GM23338 (cell line): ENCODE data around the gene ZNF185. TPM values are rescaled to one million over a fixed set of nuclear protein-coding genes. Genes with fewer than 3 reads are reported as not detected.

ENCODE experiments used
- ATAC-seq: fragments of 200-7000 bp; cut with Tn5 transposase; 3 replicates; pipeline ENCODE4 v1.9.1; 2020
- DNase-seq: peaks from one replicate; pipeline ENCODE4 v3.0.0-alpha.2; 2015; ENCODE audit warnings: low spot score
- H2AFZ ChIP-seq: fragments of 200-600 bp; sonication (generic); 2 replicates; pipeline ENCODE4 v1.8.0; 2016; ENCODE audit warnings: antibody characterized with exemption, mild to moderate bottlenecking, moderate library complexity
- H3F3A ChIP-seq: fragments of 200-600 bp; sonication (generic); replicated peaks from 2 replicates; pipeline ENCODE4 v1.8.0; 2017; ENCODE audit warnings: antibody characterized with exemption, mixed run types, low read depth
- H3K27ac ChIP-seq: fragments of 200-600 bp; sonication (generic); 2 replicates; pipeline ENCODE4 v1.6.1; 2016; ENCODE audit warnings: low read depth
- H3K27me3 ChIP-seq: fragments of 200-600 bp; sonication (generic); 2 replicates; pipeline ENCODE4 v1.8.0; 2016; ENCODE audit warnings: mild to moderate bottlenecking, mixed run types, moderate library complexity; ENCODE audit not compliant: insufficient read depth
- H3K36me3 ChIP-seq: fragments of 200-600 bp; sonication (generic); 2 replicates; pipeline ENCODE4 v1.8.0; 2016; ENCODE audit warnings: mild to moderate bottlenecking; ENCODE audit not compliant: insufficient read depth
- H3K4me1 ChIP-seq: fragments of 200-600 bp; sonication (generic); 2 replicates; pipeline ENCODE4 v1.8.0; 2016; ENCODE audit warnings: mild to moderate bottlenecking, moderate library complexity; ENCODE audit not compliant: insufficient read depth
- H3K4me2 ChIP-seq: fragments of 200-600 bp; sonication (generic); 2 replicates; pipeline ENCODE4 v1.7.1; 2017; ENCODE audit warnings: mixed run types
- H3K4me3 ChIP-seq: fragments of 200-600 bp; sonication (generic); 2 replicates; pipeline ENCODE4 v1.6.1; 2016; ENCODE audit warnings: mixed run types
- H3K79me2 ChIP-seq: fragments of 200-600 bp; sonication (generic); replicated peaks from 2 replicates; pipeline ENCODE4 v1.8.0; 2017; ENCODE audit warnings: mild to moderate bottlenecking; ENCODE audit not compliant: insufficient read depth
- H3K9me2 ChIP-seq: fragments of 200-600 bp; sonication (generic); 2 replicates; pipeline ENCODE4 v1.8.0; 2017; ENCODE audit not compliant: insufficient read depth
- H4K20me1 ChIP-seq: fragments of 200-600 bp; sonication (generic); replicated peaks from 2 replicates; pipeline ENCODE4 v1.8.0; 2017; ENCODE audit warnings: mild to moderate bottlenecking; ENCODE audit not compliant: insufficient read depth
- H3K27ac Mint-ChIP-seq: 2 replicates; pipeline ENCODE4 v1.8.0; 2020; ENCODE audit warnings: inconsistent platforms, mild to moderate bottlenecking, moderate library complexity, mixed read lengths
- H3K27me3 Mint-ChIP-seq: 3 replicates; pipeline ENCODE4 v1.8.0; 2022; ENCODE audit warnings: low read depth, mild to moderate bottlenecking, moderate library complexity, mixed read lengths, inconsistent platforms; ENCODE audit not compliant: insufficient read depth, poor library complexity
- H3K36me3 Mint-ChIP-seq: 3 replicates; pipeline ENCODE4 v1.8.0; 2021; ENCODE audit warnings: low read depth, mild to moderate bottlenecking, inconsistent platforms, moderate library complexity, mixed read lengths
- H3K4me1 Mint-ChIP-seq: 3 replicates; pipeline ENCODE4 v1.8.0; 2020; ENCODE audit warnings: mild to moderate bottlenecking, inconsistent platforms, mixed read lengths
- H3K4me3 Mint-ChIP-seq: 3 replicates; pipeline ENCODE4 v1.8.0; 2021; ENCODE audit warnings: moderate library complexity, mild to moderate bottlenecking, inconsistent platforms, mixed read lengths
- H3K9me3 Mint-ChIP-seq: 3 replicates; pipeline ENCODE4 v1.8.0; 2020; ENCODE audit warnings: moderate library complexity, mild to moderate bottlenecking, inconsistent platforms, mixed read lengths
- CREB1 ChIP-seq: fragments of 250-450 bp; sonication (Bioruptor Pico); IDR thresholded peaks from 2 replicates; pipeline ENCODE4 v1.5.0; 2020; ENCODE audit warnings: low read depth, mild to moderate bottlenecking, moderate library complexity
- EZH2 ChIP-seq: fragments of 200-600 bp; sonication (generic); IDR thresholded peaks from one replicate; pipeline ENCODE4 v1.8.0; 2017; ENCODE audit warnings: antibody characterized with exemption, mild to moderate bottlenecking, low read depth; ENCODE audit not compliant: unreplicated experiment
- EZH2phosphoT487 ChIP-seq: fragments of 200-600 bp; sonication (generic); IDR thresholded peaks from one replicate; pipeline ENCODE4 v1.8.1; 2018; ENCODE audit warnings: antibody characterized with exemption; ENCODE audit not compliant: unreplicated experiment
- JUNB ChIP-seq: IDR thresholded peaks from one replicate; pipeline ENCODE4 v1.6.1; 2016; ENCODE audit warnings: antibody characterized with exemption; ENCODE audit not compliant: unreplicated experiment
- POLR2AphosphoS5 ChIP-seq: IDR thresholded peaks from 2 replicates; pipeline ENCODE4 v1.6.1; 2016; ENCODE audit warnings: antibody characterized with exemption, low read depth
- ZNF114 ChIP-seq: fragments of 250-450 bp; sonication (Bioruptor Pico); IDR thresholded peaks from 2 replicates; pipeline ENCODE4 v1.5.0; 2020; ENCODE audit warnings: mild to moderate bottlenecking, moderate library complexity
- ZNF331 ChIP-seq: fragments of 250-450 bp; sonication (Bioruptor Pico); IDR thresholded peaks from 2 replicates; pipeline ENCODE4 v1.5.0; 2020; ENCODE audit warnings: low read depth, mild to moderate bottlenecking, moderate library complexity
- polyA plus RNA-seq: library from polyadenylated mRNA; unstranded; fragments of >200 nt; fragmentation: Nextera tagmentation; extraction: Ambion mirVana; gene quantifications from 2 replicates; pipeline ENCODE4 v1.2.1, GENCODE V29; 2016
- total RNA-seq: library from RNA; depleted of rRNA; stranded (reverse); fragments of >200 nt; shearing (Covaris generic); gene quantifications from 2 replicates; pipeline ENCODE4 v1.2.3, GENCODE V29; 2014
- TF ChIP-seq, protein P1 (sequence below): IDR thresholded peaks from one replicate; pipeline ENCODE4 v1.6.1; 2018; ENCODE audit warnings: antibody characterized with exemption; ENCODE audit not compliant: unreplicated experiment
- TF ChIP-seq, protein P2 (sequence below), 2 experiments: fragments of 200-600 bp in 1 of 2; sonication (generic) in 1 of 2; conservative IDR thresholded peaks; 2 replicates each; pipeline versions ENCODE4 v1.5.1 to v1.6.1; 2016 to 2017; ENCODE audit warnings: antibody characterized with exemption in 2 of 2, low read depth in 2 of 2, mild to moderate bottlenecking in 2 of 2, moderate library complexity in 1 of 2
- TF ChIP-seq, protein P3 (sequence below): IDR thresholded peaks from 2 replicates; pipeline ENCODE4 v1.6.1; 2016; ENCODE audit warnings: antibody characterized with exemption

The ZNF185 gene
- total and polyA plus RNA-seq, 2 experiments from 2014 or later = 2.9 to 7.8 TPM

DNA sequence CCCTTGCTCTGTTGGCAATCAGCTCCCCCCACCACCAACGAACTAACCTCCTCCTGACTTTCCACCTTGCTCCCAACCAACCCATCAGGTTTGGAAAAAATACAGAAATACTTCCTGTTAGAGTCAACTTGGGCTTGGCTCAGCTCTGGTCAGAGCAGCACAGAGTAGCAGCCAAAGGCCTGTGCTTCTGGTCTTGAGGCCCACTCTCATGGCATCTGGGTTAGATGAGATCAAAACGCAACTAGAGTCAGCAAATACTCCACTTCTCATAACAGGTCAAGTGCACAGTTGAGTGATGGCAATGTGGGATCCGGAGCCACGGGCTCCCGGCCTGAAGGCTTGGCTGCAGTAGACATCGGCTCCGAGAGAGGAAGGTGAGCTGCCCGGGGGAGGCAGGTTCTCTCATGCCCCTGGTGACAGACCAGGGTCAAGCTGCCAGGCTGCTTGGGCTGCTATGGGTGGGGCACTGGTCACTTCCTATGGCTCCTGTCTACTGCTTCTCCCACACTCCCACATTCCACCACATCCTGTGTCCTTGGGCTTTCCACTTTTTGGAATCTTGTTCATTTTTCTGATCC lies 34.8 kb downstream of the ZNF185 start (continued):
- TF ChIP-seq, protein P1, sequence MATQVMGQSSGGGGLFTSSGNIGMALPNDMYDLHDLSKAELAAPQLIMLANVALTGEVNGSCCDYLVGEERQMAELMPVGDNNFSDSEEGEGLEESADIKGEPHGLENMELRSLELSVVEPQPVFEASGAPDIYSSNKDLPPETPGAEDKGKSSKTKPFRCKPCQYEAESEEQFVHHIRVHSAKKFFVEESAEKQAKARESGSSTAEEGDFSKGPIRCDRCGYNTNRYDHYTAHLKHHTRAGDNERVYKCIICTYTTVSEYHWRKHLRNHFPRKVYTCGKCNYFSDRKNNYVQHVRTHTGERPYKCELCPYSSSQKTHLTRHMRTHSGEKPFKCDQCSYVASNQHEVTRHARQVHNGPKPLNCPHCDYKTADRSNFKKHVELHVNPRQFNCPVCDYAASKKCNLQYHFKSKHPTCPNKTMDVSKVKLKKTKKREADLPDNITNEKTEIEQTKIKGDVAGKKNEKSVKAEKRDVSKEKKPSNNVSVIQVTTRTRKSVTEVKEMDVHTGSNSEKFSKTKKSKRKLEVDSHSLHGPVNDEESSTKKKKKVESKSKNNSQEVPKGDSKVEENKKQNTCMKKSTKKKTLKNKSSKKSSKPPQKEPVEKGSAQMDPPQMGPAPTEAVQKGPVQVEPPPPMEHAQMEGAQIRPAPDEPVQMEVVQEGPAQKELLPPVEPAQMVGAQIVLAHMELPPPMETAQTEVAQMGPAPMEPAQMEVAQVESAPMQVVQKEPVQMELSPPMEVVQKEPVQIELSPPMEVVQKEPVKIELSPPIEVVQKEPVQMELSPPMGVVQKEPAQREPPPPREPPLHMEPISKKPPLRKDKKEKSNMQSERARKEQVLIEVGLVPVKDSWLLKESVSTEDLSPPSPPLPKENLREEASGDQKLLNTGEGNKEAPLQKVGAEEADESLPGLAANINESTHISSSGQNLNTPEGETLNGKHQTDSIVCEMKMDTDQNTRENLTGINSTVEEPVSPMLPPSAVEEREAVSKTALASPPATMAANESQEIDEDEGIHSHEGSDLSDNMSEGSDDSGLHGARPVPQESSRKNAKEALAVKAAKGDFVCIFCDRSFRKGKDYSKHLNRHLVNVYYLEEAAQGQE = no peak
- no peak for TF ChIP-seq EZH2phosphoT487
- TF ChIP-seq CREB1 (CRISPR knock-in tag) = no peak

DNA sequence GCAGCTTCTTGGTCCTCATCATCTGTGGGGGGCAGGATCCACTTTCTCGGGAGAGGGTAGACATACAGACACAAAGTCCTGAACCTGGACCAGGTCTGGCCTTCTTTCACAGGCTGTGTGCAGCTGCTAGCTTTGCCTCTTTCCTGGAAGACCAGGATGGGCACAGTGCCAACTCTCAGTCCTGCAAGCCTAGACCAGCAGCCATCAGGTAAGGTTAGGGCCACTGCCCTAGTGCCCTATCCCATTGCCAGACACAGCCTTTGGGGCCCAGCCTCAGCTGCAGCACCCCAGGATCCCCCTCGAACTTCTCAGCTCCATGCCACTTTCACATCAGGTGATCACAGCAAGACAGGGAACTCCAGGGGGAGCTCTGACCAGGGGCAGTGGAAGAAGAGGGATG lies 38.4 kb downstream of the ZNF185 start:
- ATAC-seq (no peak), DNase-seq (no peak)
- Histone ChIP-seq H3F3A (no peaks in the 10 kb centered on the region), H3K27ac (no peak overlapping the region), H3K79me2 (no peaks in the 10 kb centered on the region), H3K4me1 (no peaks in the 10 kb centered on the region), H4K20me1 (no peaks in the 10 kb centered on the region), H3K36me3 (no peaks in the 10 kb centered on the region), H3K4me2 (no peak overlapping the region), H2AFZ (no peak overlapping the region), H3K9me2 (no peaks in the 10 kb centered on the region), H3K27me3 (no peaks in the 10 kb centered on the region), H3K4me3 (no peak overlapping the region)
- H3K27me3 Mint-ChIP-seq = no peaks in the 10 kb centered on the region
- no peak overlapping the region for H3K4me3 Mint-ChIP-seq
- peaks cover 6% of the 10 kb centered on the region for H3K4me1 Mint-ChIP-seq
- no peaks in the 10 kb centered on the region for H3K9me3 Mint-ChIP-seq
- H3K27ac Mint-ChIP-seq = no peak overlapping the region
- H3K36me3 Mint-ChIP-seq = no peaks in the 10 kb centered on the region
- TF ChIP-seq, protein P2, sequence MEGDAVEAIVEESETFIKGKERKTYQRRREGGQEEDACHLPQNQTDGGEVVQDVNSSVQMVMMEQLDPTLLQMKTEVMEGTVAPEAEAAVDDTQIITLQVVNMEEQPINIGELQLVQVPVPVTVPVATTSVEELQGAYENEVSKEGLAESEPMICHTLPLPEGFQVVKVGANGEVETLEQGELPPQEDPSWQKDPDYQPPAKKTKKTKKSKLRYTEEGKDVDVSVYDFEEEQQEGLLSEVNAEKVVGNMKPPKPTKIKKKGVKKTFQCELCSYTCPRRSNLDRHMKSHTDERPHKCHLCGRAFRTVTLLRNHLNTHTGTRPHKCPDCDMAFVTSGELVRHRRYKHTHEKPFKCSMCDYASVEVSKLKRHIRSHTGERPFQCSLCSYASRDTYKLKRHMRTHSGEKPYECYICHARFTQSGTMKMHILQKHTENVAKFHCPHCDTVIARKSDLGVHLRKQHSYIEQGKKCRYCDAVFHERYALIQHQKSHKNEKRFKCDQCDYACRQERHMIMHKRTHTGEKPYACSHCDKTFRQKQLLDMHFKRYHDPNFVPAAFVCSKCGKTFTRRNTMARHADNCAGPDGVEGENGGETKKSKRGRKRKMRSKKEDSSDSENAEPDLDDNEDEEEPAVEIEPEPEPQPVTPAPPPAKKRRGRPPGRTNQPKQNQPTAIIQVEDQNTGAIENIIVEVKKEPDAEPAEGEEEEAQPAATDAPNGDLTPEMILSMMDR (conservative IDR thresholded peaks at IDR 0.05; ENCODE audit: low read depth in 2 of 2) = no peak
- TF ChIP-seq ZNF331 (CRISPR knock-in tag) (no peak), JUNB (no peak), EZH2 (no peak), CREB1 (CRISPR knock-in tag) (no peak), EZH2phosphoT487 (no peak), ZNF114 (CRISPR knock-in tag) (no peak), POLR2AphosphoS5 (no peak)
- TF ChIP-seq, protein P1 = no peak
- TF ChIP-seq, protein P3, sequence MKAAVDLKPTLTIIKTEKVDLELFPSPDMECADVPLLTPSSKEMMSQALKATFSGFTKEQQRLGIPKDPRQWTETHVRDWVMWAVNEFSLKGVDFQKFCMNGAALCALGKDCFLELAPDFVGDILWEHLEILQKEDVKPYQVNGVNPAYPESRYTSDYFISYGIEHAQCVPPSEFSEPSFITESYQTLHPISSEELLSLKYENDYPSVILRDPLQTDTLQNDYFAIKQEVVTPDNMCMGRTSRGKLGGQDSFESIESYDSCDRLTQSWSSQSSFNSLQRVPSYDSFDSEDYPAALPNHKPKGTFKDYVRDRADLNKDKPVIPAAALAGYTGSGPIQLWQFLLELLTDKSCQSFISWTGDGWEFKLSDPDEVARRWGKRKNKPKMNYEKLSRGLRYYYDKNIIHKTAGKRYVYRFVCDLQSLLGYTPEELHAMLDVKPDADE = no peak
